OCI-LY3 (cell line): Measurements from ENCODE around the gene ERBB4.

Experiments
- H2AFZ ChIP-seq: fragments of 200-600, 300-600 bp; shearing (Covaris generic); 2 replicates; pipeline ENCODE4 v1.6.0; 2014; ENCODE audit warnings: antibody characterized with exemption, low read depth, low read length
- H3K27ac ChIP-seq: fragments of 200-600, 300-600 bp; sonication (generic); 2 replicates; pipeline ENCODE4 v1.5.1; 2014; ENCODE audit warnings: mild to moderate bottlenecking, low read length, moderate library complexity, mixed read lengths
- H3K27me3 ChIP-seq: fragments of 200-600, 300-600 bp; sonication (generic); 2 replicates; pipeline ENCODE4 v1.6.1; 2014; ENCODE audit warnings: low read depth, low read length, mixed read lengths
- H3K36me3 ChIP-seq: fragments of 200-600, 300-600 bp; sonication (generic); replicated peaks from 2 replicates; pipeline ENCODE3; 2014; ENCODE audit warnings: low read depth, low read length, mixed read lengths
- H3K4me1 ChIP-seq: fragments of 300-600, 200-600 bp; sonication (generic); 2 replicates; pipeline ENCODE4 v1.6.1; 2014; ENCODE audit warnings: low read length, mixed read lengths
- H3K4me2 ChIP-seq: fragments of 200-600, 300-600 bp; sonication (generic); 2 replicates; pipeline ENCODE4 v1.6.1; 2014; ENCODE audit warnings: low read length, mixed read lengths
- H3K4me3 ChIP-seq: fragments of 300-600, 200-600 bp; sonication (generic); 2 replicates; pipeline ENCODE4 v1.5.1; 2014; ENCODE audit warnings: antibody characterized with exemption, mild to moderate bottlenecking, low read length, moderate library complexity
- H3K79me2 ChIP-seq: fragments of 300-600, 200-600 bp; shearing (Covaris generic); 2 replicates; pipeline ENCODE4 v1.6.1; 2014; ENCODE audit warnings: mild to moderate bottlenecking, low read length, mixed read lengths
- H3K9ac ChIP-seq: fragments of 300-600, 200-600 bp; shearing (Covaris generic); 2 replicates; pipeline ENCODE4 v1.6.0; 2014; ENCODE audit warnings: mild to moderate bottlenecking, low read length, moderate library complexity
- H3K9me3 ChIP-seq: fragments of 200-600, 300-600 bp; shearing (Covaris generic); 2 replicates; pipeline ENCODE4 v1.6.1; 2014; ENCODE audit warnings: low read length, mixed read lengths; ENCODE audit not compliant: insufficient read depth
- H4K20me1 ChIP-seq: fragments of 200-600, 300-600 bp; sonication (generic); 2 replicates; pipeline ENCODE4 v1.6.1; 2016; ENCODE audit warnings: low read length, mixed read lengths; ENCODE audit not compliant: insufficient read depth
- EZH2phosphoT487 ChIP-seq: fragments of 200-600 bp; shearing (Covaris generic); IDR thresholded peaks from 2 replicates; pipeline ENCODE4 v1.6.1; 2018; ENCODE audit warnings: antibody characterized with exemption, mixed run types, low read depth
- TF ChIP-seq, protein P1 (sequence below): fragments of 200-600, 300-600 bp; sonication (generic); IDR thresholded peaks from 2 replicates; pipeline ENCODE4 v1.5.1; 2014; ENCODE audit warnings: antibody characterized with exemption, low read length, low read depth

Gene ERBB4

DNA sequence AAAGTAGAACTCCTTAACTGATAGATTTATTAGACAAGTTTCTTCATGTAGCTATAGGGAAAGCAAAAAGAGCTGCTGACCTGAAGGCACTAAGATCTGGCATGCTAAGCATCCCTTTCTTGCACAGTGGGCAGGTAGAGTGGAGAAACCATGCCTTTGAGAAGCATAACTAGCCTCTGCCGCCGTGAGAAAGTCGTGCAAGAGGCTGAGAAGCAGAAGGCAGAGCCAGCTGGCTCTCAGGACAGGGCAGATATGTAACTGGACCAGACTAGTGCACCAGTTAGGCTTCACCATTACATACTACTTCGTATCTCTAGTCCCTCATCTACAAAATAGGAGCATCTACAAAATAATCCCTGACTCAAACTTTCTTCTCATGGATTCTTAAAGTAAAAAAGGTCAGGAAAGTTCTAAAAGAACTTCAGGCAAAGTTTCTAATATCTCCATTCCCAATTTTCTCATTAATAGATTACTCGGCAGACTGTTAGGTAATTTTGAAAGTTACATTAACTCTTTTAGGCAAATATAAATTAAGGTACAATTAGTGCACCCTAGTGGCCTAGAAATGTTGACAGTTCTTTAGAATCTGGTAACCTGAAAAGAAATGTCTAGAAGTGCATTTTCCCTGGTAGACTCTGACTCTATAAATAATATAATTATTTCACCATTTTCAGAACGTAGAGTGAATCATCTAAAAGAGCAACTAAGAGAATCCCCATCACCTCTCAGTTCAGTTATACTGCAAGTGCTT, 10.3 kb downstream of the ERBB4 start:
- Histone ChIP-seq H2AFZ (peak overlapping the region; percentile 14; the same call in 1 of the 2 replicates), H3K4me2 (peak overlapping the region; percentile 68), H3K79me2 (no peaks in the 10 kb centered on the region), H3K9me3 (no peaks in the 10 kb centered on the region), H3K27ac (no peak overlapping the region), H3K9ac (no peak overlapping the region), H4K20me1 (no peaks in the 10 kb centered on the region), H3K27me3 (no peaks in the 10 kb centered on the region), H3K4me1 (peaks cover 7% of the 10 kb centered on the region; the same call in 1 of the 2 replicates), H3K36me3 (no peaks in the 10 kb centered on the region), H3K4me3 (peak overlapping the region; percentile 59)
- no peak for TF ChIP-seq EZH2phosphoT487
- TF ChIP-seq, protein P1, sequence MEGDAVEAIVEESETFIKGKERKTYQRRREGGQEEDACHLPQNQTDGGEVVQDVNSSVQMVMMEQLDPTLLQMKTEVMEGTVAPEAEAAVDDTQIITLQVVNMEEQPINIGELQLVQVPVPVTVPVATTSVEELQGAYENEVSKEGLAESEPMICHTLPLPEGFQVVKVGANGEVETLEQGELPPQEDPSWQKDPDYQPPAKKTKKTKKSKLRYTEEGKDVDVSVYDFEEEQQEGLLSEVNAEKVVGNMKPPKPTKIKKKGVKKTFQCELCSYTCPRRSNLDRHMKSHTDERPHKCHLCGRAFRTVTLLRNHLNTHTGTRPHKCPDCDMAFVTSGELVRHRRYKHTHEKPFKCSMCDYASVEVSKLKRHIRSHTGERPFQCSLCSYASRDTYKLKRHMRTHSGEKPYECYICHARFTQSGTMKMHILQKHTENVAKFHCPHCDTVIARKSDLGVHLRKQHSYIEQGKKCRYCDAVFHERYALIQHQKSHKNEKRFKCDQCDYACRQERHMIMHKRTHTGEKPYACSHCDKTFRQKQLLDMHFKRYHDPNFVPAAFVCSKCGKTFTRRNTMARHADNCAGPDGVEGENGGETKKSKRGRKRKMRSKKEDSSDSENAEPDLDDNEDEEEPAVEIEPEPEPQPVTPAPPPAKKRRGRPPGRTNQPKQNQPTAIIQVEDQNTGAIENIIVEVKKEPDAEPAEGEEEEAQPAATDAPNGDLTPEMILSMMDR, result peak; percentile 53

GRCh38 chr2:212526059-212526458, 12.5 kb downstream of the ERBB4 start:
- peaks cover 6% of the 10 kb centered on the region; the same call in 1 of the 2 replicates for H3K4me1 ChIP-seq
- H3K9ac ChIP-seq, result no peak overlapping the region
- H3K27ac ChIP-seq, result no peak overlapping the region
- H3K79me2 ChIP-seq, result no peaks in the 10 kb centered on the region
- no peak overlapping the region for H2AFZ ChIP-seq
- H3K4me2 ChIP-seq, result no peak overlapping the region
- no peaks in the 10 kb centered on the region for H3K9me3 ChIP-seq
- TF ChIP-seq, protein P1, result no peak
- no peak for TF ChIP-seq EZH2phosphoT487
- H3K27me3 ChIP-seq, result no peaks in the 10 kb centered on the region
- H3K36me3 ChIP-seq, result no peaks in the 10 kb centered on the region
- H3K4me3 ChIP-seq, result no peak overlapping the region
- no peaks in the 10 kb centered on the region for H4K20me1 ChIP-seq

DNA sequence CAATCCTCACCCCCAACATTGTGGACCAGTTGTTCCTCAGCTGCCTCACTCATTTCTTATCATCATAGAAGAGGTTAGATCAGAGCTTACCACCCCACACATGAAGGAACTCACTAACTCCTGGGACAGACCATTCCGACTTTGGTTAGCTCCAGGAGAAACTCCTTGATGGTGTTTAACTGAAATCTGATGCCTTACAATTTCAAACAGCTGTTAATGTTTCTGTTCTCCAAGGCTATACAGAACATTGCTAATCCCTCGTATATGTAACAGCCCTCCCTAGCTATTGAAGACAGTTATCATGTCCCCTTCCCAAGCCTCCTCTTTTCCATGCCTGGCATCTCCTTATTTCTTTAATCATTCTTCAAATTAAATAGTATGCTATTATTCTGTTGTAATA, 14.8 kb downstream of the ERBB4 start:
- H4K20me1 ChIP-seq, result no peaks in the 10 kb centered on the region
- H3K36me3 ChIP-seq, result no peaks in the 10 kb centered on the region
- TF ChIP-seq, protein P1, result no peak
- no peak for TF ChIP-seq EZH2phosphoT487
- H3K27me3 ChIP-seq, result no peaks in the 10 kb centered on the region
- no peak overlapping the region for H3K4me3 ChIP-seq
- no peak overlapping the region for H3K4me2 ChIP-seq
- peaks cover 3% of the 10 kb centered on the region; the same call in 1 of the 2 replicates for H3K4me1 ChIP-seq
- no peak overlapping the region for H3K9ac ChIP-seq
- no peaks in the 10 kb centered on the region for H3K79me2 ChIP-seq
- H3K27ac ChIP-seq, result no peak overlapping the region
- H3K9me3 ChIP-seq, result no peaks in the 10 kb centered on the region
- H2AFZ ChIP-seq, result no peak overlapping the region

DNA sequence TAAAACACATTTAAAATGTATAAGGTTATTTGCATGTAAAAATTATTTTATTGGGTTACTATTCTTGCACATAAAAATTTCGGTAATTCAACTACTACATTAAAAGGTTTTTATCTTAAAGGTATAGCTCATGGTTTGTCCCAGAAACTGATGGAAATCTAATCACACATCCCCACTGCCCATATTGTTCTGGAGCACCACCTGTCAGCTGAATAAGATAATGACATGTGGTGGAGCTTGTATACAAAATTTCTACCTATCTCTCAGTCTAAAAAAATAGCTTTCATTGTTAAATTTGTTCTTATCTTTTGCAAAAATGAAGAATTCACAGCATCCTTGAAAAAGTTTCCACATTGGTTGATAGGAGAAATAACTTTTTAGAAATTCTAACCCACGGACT, 18.3 kb downstream of the ERBB4 start:
- no peaks in the 10 kb centered on the region for H4K20me1 ChIP-seq
- no peaks in the 10 kb centered on the region for H3K27me3 ChIP-seq
- H3K9ac ChIP-seq, result no peak overlapping the region
- no peaks in the 10 kb centered on the region for H3K4me1 ChIP-seq
- H3K27ac ChIP-seq, result no peak overlapping the region
- peak overlapping the region; percentile 42 for H3K4me2 ChIP-seq
- no peaks in the 10 kb centered on the region for H3K9me3 ChIP-seq
- H3K36me3 ChIP-seq, result no peaks in the 10 kb centered on the region
- no peaks in the 10 kb centered on the region for H3K79me2 ChIP-seq
- H2AFZ ChIP-seq, result peak overlapping the region; percentile 40; the same call in 1 of the 2 replicates
- TF ChIP-seq, protein P1, result peak; percentile 71
- no peak for TF ChIP-seq EZH2phosphoT487
- H3K4me3 ChIP-seq, result peak overlapping the region; percentile 27; the same call in 1 of the 2 replicates
